Fibroblast of skin of scalp (primary cell): Measurements from ENCODE around the gene ASXL2.
"Not testable (repeated sequence)": the region's sequence is repeated elsewhere in the genome, so short reads cannot be mapped to it uniquely, and the experiment has no call there.

ENCODE experiments used
- DNase-seq: peaks from one replicate; pipeline ENCODE4 v3.0.0-alpha.2; 2013

The ASXL2 gene

GRCh38 chr2:25832897-25833296 lies 45.4 kb downstream of the ASXL2 start:
- no peak for DNase-seq

GRCh38 chr2:25831746-25832449 lies 46.4 kb downstream of the ASXL2 start:
- DNase-seq = no peak

GRCh38 chr2:25829828-25830227 lies 48.5 kb downstream of the ASXL2 start:
- DNase-seq = no peak

- DNase-seq = no peak
Measured at GRCh38 chr2:25829377-25829704, 48.9 kb downstream of the ASXL2 start.

- DNase-seq = not testable (repeated sequence)
Measured at GRCh38 chr2:25828532-25829376, 49.5 kb downstream of the ASXL2 start.

GRCh38 chr2:25825238-25825637 lies 53.0 kb downstream of the ASXL2 start:
- no peak for DNase-seq

- no peak for DNase-seq
Measured at GRCh38 chr2:25824718-25825117, 53.6 kb downstream of the ASXL2 start.

GRCh38 chr2:25824216-25824615 lies 54.1 kb downstream of the ASXL2 start:
- DNase-seq = no peak

GRCh38 chr2:25822190-25823117 lies 55.8 kb downstream of the ASXL2 start:
- peak; percentile 14 for DNase-seq

GRCh38 chr2:25821225-25822056 lies 56.8 kb downstream of the ASXL2 start:
- peak; percentile 36 for DNase-seq

- no peak for DNase-seq
Measured at GRCh38 chr2:25819597-25820039, 58.7 kb downstream of the ASXL2 start.

GRCh38 chr2:25817630-25818029 lies 60.7 kb downstream of the ASXL2 start:
- no peak for DNase-seq

- DNase-seq = no peak
Measured at GRCh38 chr2:25817006-25817405, 61.3 kb downstream of the ASXL2 start.

GRCh38 chr2:25816249-25816648 lies 62.0 kb downstream of the ASXL2 start:
- no peak for DNase-seq

GRCh38 chr2:25814681-25815080 lies 63.6 kb downstream of the ASXL2 start:
- DNase-seq = no peak

GRCh38 chr2:25810428-25810827 lies 67.9 kb downstream of the ASXL2 start:
- no peak for DNase-seq

GRCh38 chr2:25809646-25810045 lies 68.6 kb downstream of the ASXL2 start:
- no peak for DNase-seq

GRCh38 chr2:25808006-25808383 lies 70.3 kb downstream of the ASXL2 start:
- DNase-seq = peak; percentile 65

GRCh38 chr2:25806941-25807340 lies 71.3 kb downstream of the ASXL2 start:
- peak; percentile 34 for DNase-seq

- no peak for DNase-seq
Measured at GRCh38 chr2:25805987-25806386, 72.3 kb downstream of the ASXL2 start.

- DNase-seq = no peak
Measured at GRCh38 chr2:25804338-25804737, 73.9 kb downstream of the ASXL2 start.

- no peak for DNase-seq
Measured at GRCh38 chr2:25799301-25799700, 79.0 kb downstream of the ASXL2 start.
